ENCODE measurements around the gene SLC12A2. TPM values are rescaled to one million over a fixed set of nuclear protein-coding genes. Genes with fewer than 3 reads are reported as not detected.

SLC12A2 gene
- total RNA-seq, result 10 to 100 TPM; 13.7 to 16.3 TPM

DNA sequence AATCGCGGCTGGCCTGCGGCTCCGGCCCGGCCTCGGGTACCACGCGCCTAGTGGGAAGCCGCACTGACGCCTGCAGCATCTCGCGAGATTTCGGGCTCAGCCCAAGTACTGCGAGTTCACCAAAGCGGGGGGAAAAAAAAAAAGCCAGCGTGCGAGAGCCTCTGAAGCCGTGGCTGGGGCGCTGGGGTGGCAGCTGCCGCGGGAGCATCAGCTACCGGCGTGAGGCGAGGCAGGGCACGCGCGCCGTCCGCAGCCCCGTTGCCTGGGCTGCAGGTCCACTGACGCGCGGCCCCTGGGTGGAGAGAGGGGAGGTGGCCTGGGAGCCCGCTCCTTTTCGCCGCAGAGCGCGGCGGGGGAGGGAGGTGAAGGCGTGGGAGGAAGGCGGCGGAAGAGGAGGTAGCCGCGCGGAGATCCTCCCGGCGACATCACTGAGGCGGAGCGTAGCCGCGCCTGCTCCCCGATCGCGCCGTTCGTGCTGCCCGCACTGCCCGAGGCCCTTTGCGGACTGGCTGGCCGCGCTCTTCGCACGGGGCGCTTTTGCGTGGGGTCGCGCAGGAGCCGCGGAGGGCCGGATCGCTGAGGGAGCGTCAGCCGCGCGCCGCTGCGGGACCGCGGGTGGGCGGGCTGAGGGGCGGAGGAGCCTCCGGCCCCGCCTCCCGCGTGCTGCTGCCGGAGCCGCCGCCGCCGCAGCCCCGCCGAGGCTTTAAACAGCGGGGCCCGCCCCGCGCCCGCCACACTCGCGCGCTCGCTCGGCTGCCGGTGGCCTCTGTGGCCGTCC is at the start of gene SLC12A2:
SLC12A2 (plus strand) TSS at position 734 of the 778 bp plus-strand sequence. CDS start 189 bp downstream, outside the sequence.
- no peaks in the 10 kb centered on the region for H3K9me3 Mint-ChIP-seq (ENCODE audit: low read depth)
- H3K27ac Mint-ChIP-seq, result peak within 1 kb of the TSS; percentile 96
- DNase-seq, result peak; percentile 94
- H3K4me3 Mint-ChIP-seq, result peak within 1 kb of the TSS; percentile 85
- CTCF ChIA-PET, result interaction anchor here (0.8 to 1.5 kb wide), 5 partner anchors 7 to 636 kb away, joined by 3 read pairs; no protein-coding TSS in a partner anchor
- H3K36me3 Mint-ChIP-seq, result peaks cover 20% of the 10 kb centered on the region
- no peaks in the 10 kb centered on the region for H3K27me3 Mint-ChIP-seq
- peak; percentile 73 for ATAC-seq
- H3K4me1 Mint-ChIP-seq, result peaks cover 56% of the 10 kb centered on the region

DNA sequence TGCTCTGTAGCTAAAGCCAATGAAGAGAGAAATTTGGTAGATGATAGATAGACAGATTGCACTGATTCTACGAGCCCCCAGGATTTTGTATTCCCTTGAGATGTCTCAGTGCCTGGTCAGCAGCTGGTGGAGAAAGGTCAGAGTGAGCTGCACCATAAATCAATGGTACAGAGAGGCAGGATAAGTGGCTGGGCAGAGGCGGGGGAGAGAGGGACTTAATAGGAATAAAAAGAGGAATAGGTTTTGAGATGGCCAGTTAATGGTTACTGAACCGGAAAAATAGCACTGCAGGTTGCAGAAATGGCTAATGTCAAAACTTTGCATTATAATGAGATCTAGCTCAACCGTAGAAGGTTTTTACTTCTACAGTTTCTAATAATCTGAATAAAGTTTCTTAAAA is 47.9 kb upstream of the SLC12A2 start:
- Mint-ChIP-seq H3K36me3 (peaks cover 3% of the 10 kb centered on the region), H3K27ac (no peak overlapping the region), H3K4me3 (no peak overlapping the region), H3K27me3 (no peaks in the 10 kb centered on the region), H3K9me3 (ENCODE audit: low read depth) (peaks cover 3% of the 10 kb centered on the region), H3K4me1 (no peaks in the 10 kb centered on the region)
- DNase-seq, result no peak
- CTCF ChIA-PET, result no interaction called here
- ATAC-seq, result no peak

GRCh38 chr5:128036950-128037349 is 46.6 kb upstream of the SLC12A2 start:
- H3K4me3 Mint-ChIP-seq, result no peak overlapping the region
- no peaks in the 10 kb centered on the region for H3K27me3 Mint-ChIP-seq
- ATAC-seq (no peak), DNase-seq (no peak)
- no peaks in the 10 kb centered on the region for H3K4me1 Mint-ChIP-seq
- no peak overlapping the region for H3K27ac Mint-ChIP-seq
- CTCF ChIA-PET, result no interaction called here
- peaks cover 3% of the 10 kb centered on the region for H3K9me3 Mint-ChIP-seq (ENCODE audit: low read depth)
- no peaks in the 10 kb centered on the region for H3K36me3 Mint-ChIP-seq

DNA sequence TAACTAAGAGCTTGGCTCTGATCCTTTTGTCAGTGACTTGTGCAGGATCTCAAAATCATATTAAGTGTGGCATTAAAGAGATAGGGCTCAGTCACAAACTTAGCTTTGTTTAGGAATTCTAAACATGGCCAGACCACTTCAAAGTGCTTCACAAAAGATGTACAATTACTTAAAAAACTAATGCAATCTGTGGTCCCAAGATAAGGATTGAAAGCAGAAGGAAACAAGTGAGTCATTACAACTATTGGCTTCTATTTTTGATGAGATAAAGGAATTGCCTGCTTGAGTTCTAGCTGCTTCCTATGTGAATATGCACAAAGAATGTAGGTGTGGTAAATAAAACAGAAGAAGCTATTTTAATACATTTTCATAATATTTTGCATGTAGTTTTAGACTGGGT is 44.9 kb upstream of the SLC12A2 start:
- H3K4me3 Mint-ChIP-seq, result no peak overlapping the region
- ATAC-seq (no peak), DNase-seq (no peak)
- H3K27me3 Mint-ChIP-seq, result no peaks in the 10 kb centered on the region
- H3K4me1 Mint-ChIP-seq, result no peaks in the 10 kb centered on the region
- H3K9me3 Mint-ChIP-seq (ENCODE audit: low read depth), result no peaks in the 10 kb centered on the region
- CTCF ChIA-PET, result no interaction called here
- no peaks in the 10 kb centered on the region for H3K36me3 Mint-ChIP-seq
- no peak overlapping the region for H3K27ac Mint-ChIP-seq

GRCh38 chr5:128040927-128041326 is 42.6 kb upstream of the SLC12A2 start:
- no peaks in the 10 kb centered on the region for H3K27me3 Mint-ChIP-seq
- no peak for ATAC-seq
- CTCF ChIA-PET, result no interaction called here
- H3K4me3 Mint-ChIP-seq, result no peak overlapping the region
- no peak for DNase-seq
- H3K9me3 Mint-ChIP-seq (ENCODE audit: low read depth), result no peaks in the 10 kb centered on the region
- H3K36me3 Mint-ChIP-seq, result peaks cover 2% of the 10 kb centered on the region
- no peak overlapping the region for H3K27ac Mint-ChIP-seq
- H3K4me1 Mint-ChIP-seq, result no peaks in the 10 kb centered on the region

DNA sequence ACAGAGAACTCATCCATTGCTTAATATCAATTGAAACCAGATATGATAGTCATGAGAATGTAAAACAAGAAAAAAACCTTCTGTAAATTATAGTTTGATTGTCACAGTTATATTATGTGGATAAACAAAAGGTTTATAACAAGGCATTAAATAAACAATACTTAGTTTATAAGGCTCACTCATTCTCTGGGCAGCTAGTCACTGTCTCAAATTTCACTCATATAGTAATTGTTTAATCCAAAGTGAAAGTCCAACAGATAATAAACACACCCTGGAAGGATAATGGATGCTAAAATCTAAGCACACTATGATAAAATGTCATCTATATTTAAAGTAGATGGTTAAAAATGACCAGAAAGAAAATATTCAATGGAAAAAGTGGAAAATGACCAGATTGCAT is 30.8 kb upstream of the SLC12A2 start:
- ATAC-seq (no peak), DNase-seq (no peak)
- Mint-ChIP-seq H3K27ac (no peak overlapping the region), H3K4me1 (no peaks in the 10 kb centered on the region), H3K36me3 (peaks cover 27% of the 10 kb centered on the region), H3K9me3 (ENCODE audit: low read depth) (peaks cover 3% of the 10 kb centered on the region), H3K4me3 (no peak overlapping the region), H3K27me3 (no peaks in the 10 kb centered on the region)
- CTCF ChIA-PET, result no interaction called here

- H3K4me1 Mint-ChIP-seq, result no peaks in the 10 kb centered on the region
- H3K27ac Mint-ChIP-seq, result no peak overlapping the region
- peaks cover 3% of the 10 kb centered on the region for H3K9me3 Mint-ChIP-seq (ENCODE audit: low read depth)
- CTCF ChIA-PET, result no interaction called here
- H3K27me3 Mint-ChIP-seq, result no peaks in the 10 kb centered on the region
- DNase-seq, result no peak
- H3K4me3 Mint-ChIP-seq, result no peak overlapping the region
- peaks cover 27% of the 10 kb centered on the region for H3K36me3 Mint-ChIP-seq
- no peak for ATAC-seq
Measured at GRCh38 chr5:128053291-128053954, 30.1 kb upstream of the SLC12A2 start.

DNA sequence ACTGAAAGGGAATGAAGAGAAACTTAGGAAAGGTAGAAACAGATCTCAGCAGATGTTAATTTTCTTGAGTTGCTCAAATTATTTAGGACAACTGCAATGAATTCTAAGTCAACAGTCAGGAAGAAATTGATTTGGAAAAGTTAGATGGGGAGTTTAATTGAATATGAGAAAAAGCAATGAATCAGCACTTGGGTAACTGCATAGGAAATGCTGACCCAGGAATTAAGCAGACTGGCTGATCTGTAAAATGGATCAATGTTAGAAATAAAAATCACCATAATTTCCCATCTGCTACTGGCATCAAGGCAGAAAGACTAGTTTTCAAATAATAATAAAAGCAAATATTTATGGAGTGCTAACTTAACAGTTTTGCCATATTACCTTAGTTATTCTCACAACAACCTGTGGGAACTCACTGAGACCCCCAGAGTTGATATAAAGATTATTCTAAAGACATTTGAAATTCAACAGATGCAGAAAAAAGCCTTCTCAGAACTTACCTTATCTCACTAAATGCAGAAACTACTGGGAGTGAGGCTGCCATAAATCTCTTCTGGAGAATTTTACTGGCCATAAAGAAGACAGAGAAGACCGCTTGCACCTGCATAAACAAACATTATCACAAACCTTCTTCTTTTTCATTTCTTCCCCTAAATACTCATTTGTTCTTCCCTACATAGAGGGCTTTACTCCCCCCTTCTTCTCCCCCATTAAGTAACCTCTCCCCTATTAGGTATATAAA is 22.8 kb upstream of the SLC12A2 start:
- ATAC-seq (no peak), DNase-seq (no peak)
- Mint-ChIP-seq H3K36me3 (peaks cover 9% of the 10 kb centered on the region), H3K27me3 (no peaks in the 10 kb centered on the region), H3K27ac (no peak overlapping the region), H3K4me3 (no peak overlapping the region), H3K4me1 (no peaks in the 10 kb centered on the region), H3K9me3 (ENCODE audit: low read depth) (no peaks in the 10 kb centered on the region)
- CTCF ChIA-PET, result interaction anchor here (1.1 kb wide), 1 partner anchor 1721 kb away, joined by 3 read pairs; no protein-coding TSS in a partner anchor

- H3K9me3 Mint-ChIP-seq (ENCODE audit: low read depth), result no peaks in the 10 kb centered on the region
- no peak overlapping the region for H3K4me3 Mint-ChIP-seq
- H3K4me1 Mint-ChIP-seq, result no peaks in the 10 kb centered on the region
- CTCF ChIA-PET, result no interaction called here
- no peak overlapping the region for H3K27ac Mint-ChIP-seq
- H3K27me3 Mint-ChIP-seq, result no peaks in the 10 kb centered on the region
- peaks cover 1% of the 10 kb centered on the region for H3K36me3 Mint-ChIP-seq
- DNase-seq (no peak), ATAC-seq (no peak)
Measured at GRCh38 chr5:128062172-128062746, 21.3 kb upstream of the SLC12A2 start.

- no peak for ATAC-seq
- CTCF ChIA-PET, result no interaction called here
- H3K27me3 Mint-ChIP-seq, result no peaks in the 10 kb centered on the region
Measured at GRCh38 chr5:128074171-128074570, 9.4 kb upstream of the SLC12A2 start.

DNA sequence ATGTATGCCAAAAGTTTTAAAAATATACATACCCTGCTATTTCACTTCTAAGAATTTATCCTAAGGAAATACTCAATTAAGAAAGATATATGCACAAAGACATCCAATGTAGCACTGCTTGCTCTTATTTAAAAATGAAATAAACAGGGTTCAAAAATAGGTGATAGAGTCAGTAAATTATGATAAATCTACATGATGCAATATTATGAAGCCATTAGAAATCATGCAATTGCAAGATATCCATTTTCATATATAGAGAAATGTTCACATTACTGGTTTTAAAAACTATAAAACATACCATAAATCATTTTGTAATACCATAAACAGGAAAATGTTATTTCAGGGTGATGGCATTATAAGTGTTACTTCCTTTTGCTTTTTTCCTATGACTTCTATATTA is 8.6 kb upstream of the SLC12A2 start:
- no peak for ATAC-seq
- H3K9me3 Mint-ChIP-seq (ENCODE audit: low read depth), result no peaks in the 10 kb centered on the region

More at GRCh38 chr5:128074171-128074570, 9.4 kb upstream of the SLC12A2 start:
- Mint-ChIP-seq H3K27ac (no peak overlapping the region), H3K4me3 (no peak overlapping the region), H3K4me1 (peaks cover 18% of the 10 kb centered on the region), H3K9me3 (ENCODE audit: low read depth) (no peaks in the 10 kb centered on the region), H3K36me3 (peaks cover 5% of the 10 kb centered on the region)
- DNase-seq, result no peak

GRCh38 chr5:128077526-128077925 is 6.0 kb upstream of the SLC12A2 start:
- Mint-ChIP-seq H3K27ac (no peak overlapping the region), H3K36me3 (peaks cover 14% of the 10 kb centered on the region), H3K4me1 (peaks cover 44% of the 10 kb centered on the region), H3K4me3 (no peak overlapping the region), H3K9me3 (ENCODE audit: low read depth) (no peaks in the 10 kb centered on the region), H3K27me3 (no peaks in the 10 kb centered on the region)
- CTCF ChIA-PET, result interaction anchor here (0.7 to 1.3 kb wide), 3 partner anchors 14 to 595 kb away, joined by 3 to 6 read pairs (median 3); no protein-coding TSS in a partner anchor
- ATAC-seq, result no peak
- DNase-seq, result no peak

More for the DNA sequence above, 8.6 kb upstream of the SLC12A2 start:
- peaks cover 21% of the 10 kb centered on the region for H3K4me1 Mint-ChIP-seq
- CTCF ChIA-PET, result no interaction called here
- H3K4me3 Mint-ChIP-seq, result no peak overlapping the region
- DNase-seq, result no peak
- H3K27me3 Mint-ChIP-seq, result no peaks in the 10 kb centered on the region
- H3K36me3 Mint-ChIP-seq, result peaks cover 5% of the 10 kb centered on the region
- H3K27ac Mint-ChIP-seq, result no peak overlapping the region
